SK-N-SH (cell line): ENCODE measurements around the gene ZNF516.

Experiments
- CHD2 ChIP-seq: fragments of 150-350 bp; IDR thresholded peaks from 2 replicates; pipeline ENCODE4 v1.6.1; 2018; ENCODE audit warnings: low read length; ENCODE audit not compliant: partially characterized antibody
- CTCF ChIP-seq: fragments of 200-600 bp; sonication (generic); IDR thresholded peaks from 2 replicates; pipeline ENCODE4 v1.6.1; 2017; ENCODE audit warnings: antibody characterized with exemption, mild to moderate bottlenecking, moderate library complexity
- EP300 ChIP-seq, 2 experiments: IDR thresholded peaks; 2 replicates each; pipeline versions ENCODE4 v1.4.0 to v1.6.1; 2012; ENCODE audit warnings: borderline replicate concordance in 1 of 2, low read depth in 1 of 2, low read length in 1 of 2
- EZH2phosphoT487 ChIP-seq: fragments of 200-600 bp; sonication (generic); IDR thresholded peaks from 2 replicates; pipeline ENCODE4 v1.6.1; 2017; ENCODE audit warnings: low read depth, mixed run types, mild to moderate bottlenecking, antibody characterized with exemption, moderate library complexity, borderline replicate concordance
- FOXM1 ChIP-seq: IDR thresholded peaks from 2 replicates; pipeline ENCODE4 v1.4.0; 2012; ENCODE audit warnings: low read depth, mild to moderate bottlenecking
- GABPA ChIP-seq: IDR thresholded peaks from 2 replicates; pipeline ENCODE4 v1.4.0; 2012; ENCODE audit warnings: low read depth, mild to moderate bottlenecking
- PBX3 ChIP-seq: IDR thresholded peaks from 2 replicates; pipeline ENCODE4; 2012
- POLR2AphosphoS5 ChIP-seq: IDR thresholded peaks from 2 replicates; pipeline ENCODE4 v1.6.1; 2012; ENCODE audit warnings: low read depth, low read length
- RAD21 ChIP-seq: IDR thresholded peaks from 2 replicates; pipeline ENCODE4 v1.6.1; 2012; ENCODE audit warnings: mild to moderate bottlenecking, low read length
- RFX5 ChIP-seq: IDR thresholded peaks from 2 replicates; pipeline ENCODE4 v1.6.1; 2012; ENCODE audit warnings: mild to moderate bottlenecking, improper control_type of control experiment, low read length
- TAF1 ChIP-seq: IDR thresholded peaks from 2 replicates; pipeline ENCODE4 v1.6.1; 2012; ENCODE audit warnings: low read depth, mild to moderate bottlenecking, low read length, moderate library complexity, borderline replicate concordance
- TCF12 ChIP-seq: IDR thresholded peaks from 2 replicates; pipeline ENCODE4 v1.4.0; 2012
- YY1 ChIP-seq: IDR thresholded peaks from 2 replicates; pipeline ENCODE4 v1.4.0; 2012; ENCODE audit warnings: low read depth, mild to moderate bottlenecking

- TF ChIP-seq POLR2AphosphoS5 (no peak), EP300 (IDR thresholded peaks at IDR 0.05; ENCODE audit: borderline replicate concordance in 1 of 2, low read depth in 1 of 2, low read length in 1 of 2) (no peak), EZH2phosphoT487 (no peak), FOXM1 (no peak), RAD21 (no peak), GABPA (no peak), CTCF (no peak), CHD2 (no peak), PBX3 (no peak), RFX5 (no peak), YY1 (no peak), TAF1 (no peak), TCF12 (no peak)
These were observed 126.8 kb downstream of the ZNF516 start for GRCh38 chr18:76368271-76368670.
